ENCODE results near the gene IPPK.

IPPK gene

GRCh38 chr9:92612292-92612691, 57.6 kb downstream of the IPPK start:
- ChIA-PET CTCF (no interaction called here), POLR2A (no interaction called here)
- TF ChIP-seq SP1 (IDR thresholded peaks at IDR 0.05) (no peak), NFRKB (IDR thresholded peaks at IDR 0.05) (no peak), BHLHE40 (IDR thresholded peaks at IDR 0.05; ENCODE audit: borderline replicate concordance) (no peak), ARNT (IDR thresholded peaks at IDR 0.05) (no peak)
- no peak for DNase-seq (ENCODE audit: extremely low spot score)

- CTCF ChIA-PET: no interaction called here
- no peak for TF ChIP-seq CTBP1 (IDR thresholded peaks at IDR 0.05; ENCODE audit: borderline replicate concordance)
- TF ChIP-seq ARNT (IDR thresholded peaks at IDR 0.05): no peak
- no peak for TF ChIP-seq FOXA1 (IDR thresholded peaks at IDR 0.05)
- TF ChIP-seq L3MBTL2 (conservative IDR thresholded peaks at IDR 0.05): no peak
- no peak for TF ChIP-seq PKNOX1 (IDR thresholded peaks at IDR 0.05)
- TF ChIP-seq HDGF (IDR thresholded peaks at IDR 0.05; ENCODE audit: borderline replicate concordance): no peak
- TF ChIP-seq SP1 (IDR thresholded peaks at IDR 0.05): no peak
- no peak for TF ChIP-seq TARDBP (IDR thresholded peaks at IDR 0.05)
- no peak for TF ChIP-seq NFRKB (IDR thresholded peaks at IDR 0.05)
- TF ChIP-seq FOXM1 (IDR thresholded peaks at IDR 0.05; ENCODE audit: borderline replicate concordance): no peak
- no peak for TF ChIP-seq SUZ12 (IDR thresholded peaks at IDR 0.05)
- TF ChIP-seq BHLHE40 (IDR thresholded peaks at IDR 0.05; ENCODE audit: borderline replicate concordance): no peak
- TF ChIP-seq LEF1 (IDR thresholded peaks at IDR 0.05; ENCODE audit: borderline replicate concordance): no peak
- TF ChIP-seq ELF4 (IDR thresholded peaks at IDR 0.05): no peak
- no peak for TF ChIP-seq ZNF384 (IDR thresholded peaks at IDR 0.05)
- TF ChIP-seq FOXK2 (IDR thresholded peaks at IDR 0.05): no peak
- POLR2A ChIA-PET: no interaction called here
- DNase-seq (ENCODE audit: extremely low spot score): no peak
Measured at GRCh38 chr9:92611621-92612285, 58.2 kb downstream of the IPPK start.

- TF ChIP-seq NFRKB (IDR thresholded peaks at IDR 0.05): no peak
- no peak for TF ChIP-seq FOXA1 (IDR thresholded peaks at IDR 0.05)
- TF ChIP-seq ZNF384 (IDR thresholded peaks at IDR 0.05): no peak
- ChIA-PET CTCF (no interaction called here), POLR2A (interaction anchor here (0.9 kb wide), 1 partner anchor 9 kb away, joined by 3 read pairs; no protein-coding TSS in a partner anchor)
- DNase-seq (ENCODE audit: extremely low spot score): no peak
Measured at GRCh38 chr9:92610470-92611420, 59.2 kb downstream of the IPPK start.

- ChIA-PET POLR2A (no interaction called here), CTCF (interaction anchor here (0.7 kb wide), 1 partner anchor 471 kb away, joined by 3 read pairs; no protein-coding TSS in a partner anchor)
- no peak for DNase-seq (ENCODE audit: extremely low spot score)
- no peak for TF ChIP-seq ZNF384 (IDR thresholded peaks at IDR 0.05)
- TF ChIP-seq L3MBTL2 (conservative IDR thresholded peaks at IDR 0.05): no peak
- TF ChIP-seq SP1 (IDR thresholded peaks at IDR 0.05): no peak
- TF ChIP-seq LEF1 (IDR thresholded peaks at IDR 0.05; ENCODE audit: borderline replicate concordance): no peak
- TF ChIP-seq BHLHE40 (IDR thresholded peaks at IDR 0.05; ENCODE audit: borderline replicate concordance): no peak
- no peak for TF ChIP-seq CTBP1 (IDR thresholded peaks at IDR 0.05; ENCODE audit: borderline replicate concordance)
Measured at GRCh38 chr9:92608909-92609445, 61.0 kb downstream of the IPPK start.

- CTCF ChIA-PET: interaction anchor here (0.6 kb wide), 1 partner anchor 881 kb away, joined by 3 read pairs; no protein-coding TSS in a partner anchor
- no peak for TF ChIP-seq TARDBP (IDR thresholded peaks at IDR 0.05)
- no peak for TF ChIP-seq FOXM1 (IDR thresholded peaks at IDR 0.05; ENCODE audit: borderline replicate concordance)
- no peak for TF ChIP-seq ARNT (IDR thresholded peaks at IDR 0.05)
- TF ChIP-seq ELF4 (IDR thresholded peaks at IDR 0.05): no peak
- no peak for TF ChIP-seq ZNF384 (IDR thresholded peaks at IDR 0.05)
- TF ChIP-seq FOXK2 (IDR thresholded peaks at IDR 0.05): no peak
- no peak for TF ChIP-seq HDGF (IDR thresholded peaks at IDR 0.05; ENCODE audit: borderline replicate concordance)
- TF ChIP-seq LEF1 (IDR thresholded peaks at IDR 0.05; ENCODE audit: borderline replicate concordance): no peak
- no peak for TF ChIP-seq FOXA1 (IDR thresholded peaks at IDR 0.05)
- no peak for TF ChIP-seq CTBP1 (IDR thresholded peaks at IDR 0.05; ENCODE audit: borderline replicate concordance)
- TF ChIP-seq NFRKB (IDR thresholded peaks at IDR 0.05): no peak
- POLR2A ChIA-PET: no interaction called here
- DNase-seq (ENCODE audit: extremely low spot score): no peak
Measured at GRCh38 chr9:92608241-92608908, 61.6 kb downstream of the IPPK start.

GRCh38 chr9:92607773-92608172, 62.2 kb downstream of the IPPK start:
- POLR2A ChIA-PET: no interaction called here
- TF ChIP-seq FOXM1 (IDR thresholded peaks at IDR 0.05; ENCODE audit: borderline replicate concordance) (no peak), FOXA1 (IDR thresholded peaks at IDR 0.05) (no peak), CTBP1 (IDR thresholded peaks at IDR 0.05; ENCODE audit: borderline replicate concordance) (no peak), NFRKB (IDR thresholded peaks at IDR 0.05) (no peak), ELF4 (IDR thresholded peaks at IDR 0.05) (no peak)
- no peak for DNase-seq (ENCODE audit: extremely low spot score)
- CTCF ChIA-PET: interaction anchor here (0.6 kb wide), 1 partner anchor 881 kb away, joined by 3 read pairs; no protein-coding TSS in a partner anchor

- TF ChIP-seq HDGF (IDR thresholded peaks at IDR 0.05; ENCODE audit: borderline replicate concordance): no peak
- no peak for TF ChIP-seq CTBP1 (IDR thresholded peaks at IDR 0.05; ENCODE audit: borderline replicate concordance)
- TF ChIP-seq SUZ12 (IDR thresholded peaks at IDR 0.05): no peak
- TF ChIP-seq L3MBTL2 (conservative IDR thresholded peaks at IDR 0.05): no peak
- no peak for TF ChIP-seq SP1 (IDR thresholded peaks at IDR 0.05)
- TF ChIP-seq FOXM1 (IDR thresholded peaks at IDR 0.05; ENCODE audit: borderline replicate concordance): no peak
- TF ChIP-seq LEF1 (IDR thresholded peaks at IDR 0.05; ENCODE audit: borderline replicate concordance): no peak
- no peak for TF ChIP-seq ELF4 (IDR thresholded peaks at IDR 0.05)
- TF ChIP-seq ARNT (IDR thresholded peaks at IDR 0.05): no peak
- no peak for TF ChIP-seq NFRKB (IDR thresholded peaks at IDR 0.05)
- no peak for TF ChIP-seq ZNF384 (IDR thresholded peaks at IDR 0.05)
- no peak for TF ChIP-seq FOXA1 (IDR thresholded peaks at IDR 0.05)
- no peak for TF ChIP-seq FOXK2 (IDR thresholded peaks at IDR 0.05)
- ChIA-PET CTCF (no interaction called here), POLR2A (no interaction called here)
Measured at GRCh38 chr9:92607088-92607487, 62.8 kb downstream of the IPPK start.

More at GRCh38 chr9:92607088-92607487, 62.8 kb downstream of the IPPK start:
- no peak for DNase-seq (ENCODE audit: extremely low spot score)

Measured in HEK293T (cell line).